CD4-positive, alpha-beta T cell (primary cell): Measurements from ENCODE around the gene PSME4. TPM values are rescaled to one million over a fixed set of nuclear protein-coding genes. Genes with fewer than 3 reads are reported as not detected.

Experiments used
- ATAC-seq: fragments of 200-7000 bp; cut with Tn5 transposase; one replicate; pipeline ENCODE4 v1.10.0; 2022; ENCODE audit warnings: mild to moderate bottlenecking; ENCODE audit not compliant: poor library complexity
- CTCF ChIA-PET: fragments of 350-600 bp; sonication (Branson Sonifier 250); formaldehyde crosslinking; loops from one replicate; lab custom pipeline; 2021; ENCODE audit warnings: antibody characterized with exemption, inconsistent platforms; lab: Charles Lee
- POLR2A ChIA-PET: fragments of 350-600 bp; sonication (Branson Sonifier 250); formaldehyde crosslinking; loops from one replicate; lab custom pipeline; 2021; ENCODE audit warnings: antibody characterized with exemption, inconsistent platforms; lab: Charles Lee
- DNase-seq, 14 experiments: peaks; one replicate each; pipeline ENCODE4 v3.0.0-alpha.2; 2013 to 2020; ENCODE audit warnings: mixed read lengths in 2 of 14
- H3K27ac ChIP-seq, 2 donors: one replicate each; pipeline versions ENCODE4 v1.5.1 to v1.7.0; 2013; ENCODE audit warnings: low read length in 2 of 2, low read depth in 1 of 2, mild to moderate bottlenecking in 1 of 2
- H3K27me3 ChIP-seq, 2 experiments: 1 replicate in 1 of 2; 2 replicates in 1 of 2; pipeline versions ENCODE4 v1.6.1 to v1.7.0; 2013; ENCODE audit warnings: low read length in 2 of 2, control low read depth in 1 of 2, mild to moderate bottlenecking in 1 of 2, moderate library complexity in 1 of 2; ENCODE audit not compliant: insufficient read depth in 2 of 2, control insufficient read depth in 1 of 2
- H3K36me3 ChIP-seq: one replicate; pipeline ENCODE4 v1.6.1; 2013; ENCODE audit warnings: low read length, control low read depth; ENCODE audit not compliant: insufficient read depth
- H3K4me1 ChIP-seq: one replicate; pipeline ENCODE4 v1.6.1; 2013; ENCODE audit warnings: low read length, control low read depth; ENCODE audit not compliant: insufficient read depth
- H3K4me3 ChIP-seq: one replicate; pipeline ENCODE4 v1.5.1; 2013; ENCODE audit warnings: mild to moderate bottlenecking, low read length, moderate library complexity
- H3K9me3 ChIP-seq, 2 experiments: 1 replicate in 1 of 2; 2 replicates in 1 of 2; pipeline versions ENCODE4 v1.6.1 to v1.7.0; 2013; ENCODE audit warnings: low read length in 2 of 2, mild to moderate bottlenecking in 2 of 2, control low read depth in 1 of 2, moderate library complexity in 1 of 2; ENCODE audit not compliant: control insufficient read depth in 1 of 2, insufficient read depth in 1 of 2
- H3K27ac Mint-ChIP-seq: one replicate; pipeline ENCODE4 v1.8.0; 2020; ENCODE audit warnings: mixed read lengths
- H3K27me3 Mint-ChIP-seq: one replicate; pipeline ENCODE4 v1.8.0; 2021; ENCODE audit warnings: mixed read lengths
- H3K36me3 Mint-ChIP-seq: one replicate; pipeline ENCODE4 v1.8.0; 2021; ENCODE audit warnings: low read depth, mixed read lengths
- H3K4me1 Mint-ChIP-seq: one replicate; pipeline ENCODE4 v1.8.0; 2021; ENCODE audit warnings: low read depth, mixed read lengths
- H3K4me3 Mint-ChIP-seq: one replicate; pipeline ENCODE4 v1.8.0; 2020; ENCODE audit warnings: mild to moderate bottlenecking, mixed read lengths
- H3K9me3 Mint-ChIP-seq: one replicate; pipeline ENCODE4 v1.8.0; 2020; ENCODE audit warnings: mixed read lengths
- CTCF ChIP-seq: fragments of 200-600 bp; IDR thresholded peaks from one replicate; pipeline ENCODE4 v1.8.0; 2022; ENCODE audit warnings: antibody characterized with exemption, mild to moderate bottlenecking
- intact Hi-C, 2 experiments: fragments of 100-400 bp; cut with DNase I in 1 of 2; cut with micrococcal nuclease in 1 of 2; formaldehyde crosslinking; loops; one replicate each; pipeline versions ENCODE4 v1.15.1 to v1.9.0; 2023 to 2025; cut with DNase I, micrococcal nuclease
- total RNA-seq, 174 experiments: library from RNA in 2 of 174; stranded (reverse) in 2 of 174; gene quantifications; one replicate each; pipeline ENCODE4 v1.2.3 and lab custom pipeline; 2021 to 2026

PSME4 gene
- total RNA-seq, 2 experiments from 2014 or later = 82.6 to 87.0 TPM

- TF ChIP-seq CTCF = no peak
- POLR2A ChIA-PET = no interaction called here
- no peak overlapping the region for H3K27ac Mint-ChIP-seq
- Histone ChIP-seq H3K36me3 (peaks cover 90% of the 10 kb centered on the region), H3K27ac (no peak overlapping the region), H3K4me3 (no peak overlapping the region), H3K27me3 (no peaks in the 10 kb centered on the region), H3K4me1 (no peaks in the 10 kb centered on the region), H3K9me3 (no peaks in the 10 kb centered on the region)
- peaks cover 93% of the 10 kb centered on the region for H3K36me3 Mint-ChIP-seq
- intact Hi-C loops = no loop called here
- no peaks in the 10 kb centered on the region for H3K27me3 Mint-ChIP-seq
- DNase-seq (no peak), ATAC-seq (no peak)
- no peaks in the 10 kb centered on the region for H3K4me1 Mint-ChIP-seq
- H3K4me3 Mint-ChIP-seq = no peak overlapping the region
- no peaks in the 10 kb centered on the region for H3K9me3 Mint-ChIP-seq
- CTCF ChIA-PET = interaction anchor here (1.4 kb wide), 1 partner anchor 16 kb away, joined by 3 read pairs; no protein-coding TSS in a partner anchor
These were observed 84.2 kb downstream of the PSME4 start for GRCh38 chr2:53886406-53887280.

GRCh38 chr2:53884883-53885282, 85.9 kb downstream of the PSME4 start:
- peaks cover 90% of the 10 kb centered on the region for H3K36me3 ChIP-seq
- ChIA-PET CTCF (interaction anchor here (1.5 kb wide), 1 partner anchor 12 kb away, joined by 4 read pairs; no protein-coding TSS in a partner anchor), POLR2A (no interaction called here)
- peaks cover 93% of the 10 kb centered on the region for H3K36me3 Mint-ChIP-seq
- no peaks in the 10 kb centered on the region for H3K4me1 ChIP-seq
- H3K27me3 Mint-ChIP-seq = no peaks in the 10 kb centered on the region
- no peak overlapping the region for H3K4me3 ChIP-seq
- H3K9me3 ChIP-seq = no peaks in the 10 kb centered on the region
- H3K27ac Mint-ChIP-seq = no peak overlapping the region
- ATAC-seq (no peak), DNase-seq (no peak)
- no peak for TF ChIP-seq CTCF
- H3K9me3 Mint-ChIP-seq = no peaks in the 10 kb centered on the region
- intact Hi-C loops = no loop called here
- no peak overlapping the region for H3K4me3 Mint-ChIP-seq
- no peaks in the 10 kb centered on the region for H3K4me1 Mint-ChIP-seq
- no peak overlapping the region for H3K27ac ChIP-seq
- H3K27me3 ChIP-seq = no peaks in the 10 kb centered on the region

- H3K9me3 Mint-ChIP-seq = no peaks in the 10 kb centered on the region
- no peak overlapping the region for H3K4me3 Mint-ChIP-seq
- DNase-seq = no peak
- no peak overlapping the region for H3K27ac Mint-ChIP-seq
- no peaks in the 10 kb centered on the region for H3K4me1 Mint-ChIP-seq
- intact Hi-C loops = no loop called here
- no peak for TF ChIP-seq CTCF
- peaks cover 92% of the 10 kb centered on the region for H3K36me3 Mint-ChIP-seq
- Histone ChIP-seq H3K4me3 (no peak overlapping the region), H3K27ac (no peak overlapping the region), H3K9me3 (no peaks in the 10 kb centered on the region), H3K36me3 (peaks cover 80% of the 10 kb centered on the region), H3K4me1 (no peaks in the 10 kb centered on the region), H3K27me3 (no peaks in the 10 kb centered on the region)
- no peak for ATAC-seq
- POLR2A ChIA-PET = no interaction called here
- H3K27me3 Mint-ChIP-seq = no peaks in the 10 kb centered on the region
- CTCF ChIA-PET = interaction anchor here (0.5 to 1.2 kb wide), 2 partner anchors 9 to 40 kb away, joined by 3 to 4 read pairs; no protein-coding TSS in a partner anchor
These were observed 88.8 kb downstream of the PSME4 start for GRCh38 chr2:53881986-53882385.
